GM23338 (cell line): ENCODE measurements around the gene MAGOH.

Experiments used
- CREB1 ChIP-seq: fragments of 250-450 bp; sonication (Bioruptor Pico); IDR thresholded peaks from 2 replicates; pipeline ENCODE4 v1.5.0; 2020; ENCODE audit warnings: low read depth, mild to moderate bottlenecking, moderate library complexity
- CTCF ChIP-seq, 2 experiments: fragments of 200-600 bp in 1 of 2; sonication (generic) in 1 of 2; conservative IDR thresholded peaks; 2 replicates each; pipeline versions ENCODE4 v1.5.1 to v1.6.1; 2016 to 2017; ENCODE audit warnings: antibody characterized with exemption in 2 of 2, low read depth in 2 of 2, mild to moderate bottlenecking in 2 of 2, moderate library complexity in 1 of 2
- EZH2 ChIP-seq: fragments of 200-600 bp; sonication (generic); IDR thresholded peaks from one replicate; pipeline ENCODE4 v1.8.0; 2017; ENCODE audit warnings: antibody characterized with exemption, mild to moderate bottlenecking, low read depth; ENCODE audit not compliant: unreplicated experiment
- EZH2phosphoT487 ChIP-seq: fragments of 200-600 bp; sonication (generic); IDR thresholded peaks from one replicate; pipeline ENCODE4 v1.8.1; 2018; ENCODE audit warnings: antibody characterized with exemption; ENCODE audit not compliant: unreplicated experiment
- JUNB ChIP-seq: IDR thresholded peaks from one replicate; pipeline ENCODE4 v1.6.1; 2016; ENCODE audit warnings: antibody characterized with exemption; ENCODE audit not compliant: unreplicated experiment
- POLR2AphosphoS5 ChIP-seq: IDR thresholded peaks from 2 replicates; pipeline ENCODE4 v1.6.1; 2016; ENCODE audit warnings: antibody characterized with exemption, low read depth
- REST ChIP-seq: IDR thresholded peaks from one replicate; pipeline ENCODE4 v1.6.1; 2018; ENCODE audit warnings: antibody characterized with exemption; ENCODE audit not compliant: unreplicated experiment
- STAT1 ChIP-seq: IDR thresholded peaks from one replicate; pipeline ENCODE4 v1.6.1; 2016; ENCODE audit warnings: antibody characterized with exemption; ENCODE audit not compliant: unreplicated experiment
- ZNF114 ChIP-seq: fragments of 250-450 bp; sonication (Bioruptor Pico); IDR thresholded peaks from 2 replicates; pipeline ENCODE4 v1.5.0; 2020; ENCODE audit warnings: mild to moderate bottlenecking, moderate library complexity
- ZNF331 ChIP-seq: fragments of 250-450 bp; sonication (Bioruptor Pico); IDR thresholded peaks from 2 replicates; pipeline ENCODE4 v1.5.0; 2020; ENCODE audit warnings: low read depth, mild to moderate bottlenecking, moderate library complexity
- ZNF462 ChIP-seq: fragments of 250-450 bp; sonication (Bioruptor Pico); IDR thresholded peaks from 2 replicates; pipeline ENCODE4 v1.5.0; 2020; ENCODE audit warnings: mild to moderate bottlenecking, moderate library complexity

- TF ChIP-seq CTCF (conservative IDR thresholded peaks at IDR 0.05; ENCODE audit: low read depth in 2 of 2) (peak; percentile 79 to 85), JUNB (no peak), POLR2AphosphoS5 (no peak), EZH2 (no peak), CREB1 (no peak), EZH2phosphoT487 (no peak), ZNF331 (no peak), ZNF114 (no peak), STAT1 (no peak), REST (no peak), ZNF462 (no peak)
Observed at GRCh38 chr1:53278298-53278725, 40.0 kb upstream of the MAGOH start.
